HEK293 (cell line): ENCODE results near the gene GALNT8.

ENCODE experiments used
- CTCF ChIP-seq: fragments of 450-650 bp; formaldehyde crosslinking; IDR thresholded peaks from 2 replicates; pipeline ENCODE4 v1.5.1; 2016; ENCODE audit warnings: missing biosample characterization, missing genetic modification characterization
- ZBTB11 ChIP-seq: fragments of 450-650 bp; formaldehyde crosslinking; conservative IDR thresholded peaks from 2 replicates; pipeline ENCODE4 v1.5.1; 2016; ENCODE audit warnings: low read depth, missing biosample characterization, missing genetic modification characterization

GRCh38 chr12:4816744-4817525 is 96.7 kb downstream of the GALNT8 start:
- TF ChIP-seq CTCF (tag by site-specific recombination) (no peak), ZBTB11 (tag by site-specific recombination) (no peak)
